Memory B cell (primary cell): ENCODE measurements around the gene KIAA1191.

Experiments
- ATAC-seq: fragments of 150-1000 bp; cut with Tn5 transposase; 2 replicates; pipeline ENCODE4 v1.10.0; 2021; ENCODE audit warnings: low read depth, mild to moderate bottlenecking, moderate library complexity
- DNase-seq, 2 donors: peaks; one replicate each; pipeline ENCODE4 v3.0.0; 2022; ENCODE audit warnings: low spot score in 2 of 2
- H3K27ac Mint-ChIP-seq: one replicate; pipeline ENCODE4 v1.8.0; 2022; ENCODE audit warnings: mild to moderate bottlenecking, moderate library complexity, mixed read lengths
- H3K27me3 Mint-ChIP-seq: one replicate; pipeline ENCODE4 v1.8.0; 2022; ENCODE audit warnings: mixed read lengths
- H3K36me3 Mint-ChIP-seq: one replicate; pipeline ENCODE4 v1.8.0; 2022; ENCODE audit warnings: mild to moderate bottlenecking, mixed read lengths
- H3K4me1 Mint-ChIP-seq: one replicate; pipeline ENCODE4 v1.8.0; 2022; ENCODE audit warnings: mixed read lengths
- H3K4me3 Mint-ChIP-seq: one replicate; pipeline ENCODE4 v1.8.0; 2022; ENCODE audit warnings: mild to moderate bottlenecking, moderate library complexity, mixed read lengths
- H3K9me3 Mint-ChIP-seq: one replicate; pipeline ENCODE4 v1.8.0; 2022; ENCODE audit warnings: mixed read lengths

The KIAA1191 gene

DNA sequence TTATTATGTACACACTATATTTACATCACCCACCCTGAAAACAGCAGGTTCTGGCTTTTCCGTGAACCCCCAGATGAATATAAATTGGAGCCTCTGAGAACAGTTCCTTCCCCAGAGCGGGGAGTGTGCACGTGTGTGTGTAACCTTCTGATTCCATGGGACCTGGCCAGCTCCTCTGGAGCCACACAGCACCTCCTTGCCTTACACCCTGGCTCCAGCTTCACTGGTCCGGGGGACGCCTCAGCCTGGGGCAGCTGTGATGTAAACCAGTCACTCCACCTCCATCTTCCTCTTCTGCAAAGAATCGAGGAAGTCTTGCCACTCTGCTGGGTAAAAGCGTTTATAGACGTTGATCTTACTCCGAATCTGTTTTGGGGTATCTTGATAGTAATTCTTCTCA, 22.4 kb upstream of the KIAA1191 start:
- no peaks in the 10 kb centered on the region for H3K27me3 Mint-ChIP-seq
- DNase-seq (no peak), ATAC-seq (no peak)
- H3K27ac Mint-ChIP-seq = no peak overlapping the region
- H3K4me3 Mint-ChIP-seq = no peak overlapping the region
- peaks cover 17% of the 10 kb centered on the region for H3K4me1 Mint-ChIP-seq
- peaks cover 10% of the 10 kb centered on the region for H3K36me3 Mint-ChIP-seq
- H3K9me3 Mint-ChIP-seq = no peaks in the 10 kb centered on the region

GRCh38 chr5:176383248-176383905, 21.8 kb upstream of the KIAA1191 start:
- peaks cover 17% of the 10 kb centered on the region for H3K4me1 Mint-ChIP-seq
- H3K4me3 Mint-ChIP-seq = no peak overlapping the region
- ATAC-seq (no peak), DNase-seq (no peak)
- no peaks in the 10 kb centered on the region for H3K9me3 Mint-ChIP-seq
- no peak overlapping the region for H3K27ac Mint-ChIP-seq
- H3K36me3 Mint-ChIP-seq = peaks cover 10% of the 10 kb centered on the region
- H3K27me3 Mint-ChIP-seq = no peaks in the 10 kb centered on the region

DNA sequence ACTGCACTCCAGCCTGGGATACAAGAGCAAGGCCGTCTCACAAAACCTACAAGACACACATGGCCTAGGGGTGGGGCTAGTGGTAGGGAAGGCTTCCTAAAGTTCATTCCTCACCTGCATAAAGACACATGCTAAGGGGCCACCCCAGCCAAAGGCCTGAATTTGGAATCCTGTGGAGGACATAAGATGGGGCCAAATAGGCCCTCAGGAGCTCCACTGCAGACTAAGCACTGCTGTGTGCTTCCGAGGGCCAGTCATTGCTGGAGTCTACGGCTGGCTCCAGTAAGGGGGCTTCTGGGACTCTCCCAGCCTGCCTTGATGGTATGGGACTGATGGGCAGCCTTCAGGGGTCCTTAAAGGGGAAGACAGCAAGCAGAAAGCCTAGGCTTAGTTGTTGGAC, 21.2 kb upstream of the KIAA1191 start:
- H3K27ac Mint-ChIP-seq = no peak overlapping the region
- H3K4me1 Mint-ChIP-seq = peaks cover 14% of the 10 kb centered on the region
- H3K4me3 Mint-ChIP-seq = no peak overlapping the region
- ATAC-seq = no peak
- no peak for DNase-seq
- peaks cover 10% of the 10 kb centered on the region for H3K36me3 Mint-ChIP-seq
- no peaks in the 10 kb centered on the region for H3K27me3 Mint-ChIP-seq
- no peaks in the 10 kb centered on the region for H3K9me3 Mint-ChIP-seq

DNA sequence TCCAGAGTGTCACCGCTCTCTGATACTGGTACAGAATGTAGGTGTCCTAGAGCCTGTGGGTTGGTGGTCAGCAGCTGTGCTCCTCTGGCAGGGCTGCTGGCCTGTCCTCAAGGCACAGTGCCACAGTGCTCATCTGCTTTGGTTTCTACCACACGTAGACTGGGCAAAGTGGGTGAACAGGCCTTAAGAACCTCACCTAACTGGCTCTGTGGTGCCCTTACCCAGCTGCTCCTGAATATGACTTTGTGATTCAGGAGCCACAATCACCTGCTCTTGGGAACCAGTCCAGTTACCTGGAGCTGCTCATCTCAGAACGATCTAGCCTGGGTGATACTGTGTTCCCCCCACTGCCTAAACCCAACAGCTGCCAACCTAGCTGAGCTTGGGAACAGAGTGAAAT, 20.4 kb upstream of the KIAA1191 start:
- peaks cover 10% of the 10 kb centered on the region for H3K36me3 Mint-ChIP-seq
- H3K27me3 Mint-ChIP-seq = no peaks in the 10 kb centered on the region
- peaks cover 10% of the 10 kb centered on the region for H3K4me1 Mint-ChIP-seq
- ATAC-seq = no peak
- H3K9me3 Mint-ChIP-seq = no peaks in the 10 kb centered on the region
- H3K27ac Mint-ChIP-seq = no peak overlapping the region
- DNase-seq = no peak
- no peak overlapping the region for H3K4me3 Mint-ChIP-seq

DNA sequence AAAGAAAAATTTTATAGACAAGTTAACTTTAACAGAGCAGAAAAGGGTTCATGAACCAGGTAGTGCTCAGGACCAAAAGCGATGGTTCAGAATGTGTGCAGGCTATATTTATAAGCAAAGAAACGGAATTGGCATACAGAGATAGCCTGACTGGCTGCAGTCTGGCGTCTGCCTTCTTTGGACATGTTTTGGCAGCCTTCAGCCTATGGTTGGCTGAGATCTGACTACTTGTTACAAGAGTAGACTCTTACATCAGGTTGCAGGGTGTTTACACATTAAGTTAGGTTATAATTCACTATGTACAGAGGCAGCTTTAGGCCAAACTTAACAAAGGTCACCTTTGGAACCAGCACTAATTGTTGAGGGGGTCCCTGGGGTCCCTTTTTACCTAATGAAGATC, 19.9 kb upstream of the KIAA1191 start:
- DNase-seq (no peak), ATAC-seq (no peak)
- Mint-ChIP-seq H3K9me3 (no peaks in the 10 kb centered on the region), H3K36me3 (peaks cover 10% of the 10 kb centered on the region), H3K27me3 (no peaks in the 10 kb centered on the region), H3K4me3 (no peak overlapping the region), H3K27ac (no peak overlapping the region), H3K4me1 (peaks cover 6% of the 10 kb centered on the region)

- Mint-ChIP-seq H3K36me3 (peaks cover 6% of the 10 kb centered on the region), H3K4me3 (no peak overlapping the region), H3K4me1 (peaks cover 4% of the 10 kb centered on the region), H3K9me3 (no peaks in the 10 kb centered on the region), H3K27me3 (no peaks in the 10 kb centered on the region), H3K27ac (peak overlapping the region; percentile 74)
- ATAC-seq (peak; percentile 79), DNase-seq (no peak)
Measured at GRCh38 chr5:176379881-176380280, 18.3 kb upstream of the KIAA1191 start.

- Mint-ChIP-seq H3K4me3 (no peak overlapping the region), H3K36me3 (peaks cover 3% of the 10 kb centered on the region), H3K4me1 (peaks cover 4% of the 10 kb centered on the region), H3K27me3 (no peaks in the 10 kb centered on the region), H3K9me3 (no peaks in the 10 kb centered on the region), H3K27ac (no peak overlapping the region)
- DNase-seq (no peak), ATAC-seq (peak; percentile 98)
Measured at GRCh38 chr5:176373100-176373818, 11.7 kb upstream of the KIAA1191 start.

DNA sequence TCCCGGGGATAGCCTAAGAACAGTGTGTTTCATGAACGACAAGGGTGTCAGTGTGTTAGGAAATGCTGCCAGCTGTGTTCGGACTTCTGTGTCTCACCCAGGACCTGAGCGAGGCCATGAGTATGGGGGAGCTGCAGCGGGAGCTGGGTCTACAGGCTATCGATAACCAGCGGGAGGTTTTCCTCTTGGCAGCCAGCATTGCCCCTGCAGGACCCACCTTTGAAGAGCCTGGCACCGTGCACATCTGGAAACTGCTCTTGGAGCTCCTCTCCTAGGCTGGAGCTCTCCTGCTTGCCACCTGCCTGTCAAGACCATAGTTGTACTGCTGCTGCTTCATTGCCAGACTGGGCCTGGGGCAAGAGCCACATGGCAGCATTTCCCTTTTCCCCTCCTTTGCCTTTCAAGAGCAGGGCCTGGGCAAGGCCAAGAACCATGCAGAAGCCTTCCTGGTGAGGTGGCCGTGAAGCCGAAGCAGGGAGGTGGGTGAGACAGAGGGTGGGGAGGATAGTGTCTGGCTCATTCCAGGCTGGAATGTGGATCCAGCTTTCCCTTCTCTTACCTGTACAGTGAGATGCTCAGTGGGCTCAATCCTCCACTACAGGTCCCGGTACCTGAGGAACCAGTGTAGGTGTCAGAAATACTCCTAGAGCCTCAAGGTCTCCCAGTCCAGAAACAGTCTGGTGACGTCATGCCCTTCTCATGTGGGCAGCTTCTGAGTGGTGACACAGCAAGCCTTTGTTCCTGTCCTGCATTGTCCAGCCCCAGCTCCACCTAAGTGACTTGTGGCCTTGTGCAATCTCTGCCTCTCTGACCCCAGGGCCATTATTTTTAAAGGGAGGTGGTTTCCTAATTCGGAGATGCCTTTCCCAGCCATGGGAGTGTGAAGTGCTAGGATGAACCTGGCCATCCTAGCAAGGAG, 10.3 kb upstream of the KIAA1191 start:
- H3K36me3 Mint-ChIP-seq = peaks cover 10% of the 10 kb centered on the region
- H3K9me3 Mint-ChIP-seq = no peaks in the 10 kb centered on the region
- no peak overlapping the region for H3K27ac Mint-ChIP-seq
- H3K4me1 Mint-ChIP-seq = peaks cover 7% of the 10 kb centered on the region
- DNase-seq (no peak), ATAC-seq (no peak)
- no peak overlapping the region for H3K4me3 Mint-ChIP-seq
- no peaks in the 10 kb centered on the region for H3K27me3 Mint-ChIP-seq

DNA sequence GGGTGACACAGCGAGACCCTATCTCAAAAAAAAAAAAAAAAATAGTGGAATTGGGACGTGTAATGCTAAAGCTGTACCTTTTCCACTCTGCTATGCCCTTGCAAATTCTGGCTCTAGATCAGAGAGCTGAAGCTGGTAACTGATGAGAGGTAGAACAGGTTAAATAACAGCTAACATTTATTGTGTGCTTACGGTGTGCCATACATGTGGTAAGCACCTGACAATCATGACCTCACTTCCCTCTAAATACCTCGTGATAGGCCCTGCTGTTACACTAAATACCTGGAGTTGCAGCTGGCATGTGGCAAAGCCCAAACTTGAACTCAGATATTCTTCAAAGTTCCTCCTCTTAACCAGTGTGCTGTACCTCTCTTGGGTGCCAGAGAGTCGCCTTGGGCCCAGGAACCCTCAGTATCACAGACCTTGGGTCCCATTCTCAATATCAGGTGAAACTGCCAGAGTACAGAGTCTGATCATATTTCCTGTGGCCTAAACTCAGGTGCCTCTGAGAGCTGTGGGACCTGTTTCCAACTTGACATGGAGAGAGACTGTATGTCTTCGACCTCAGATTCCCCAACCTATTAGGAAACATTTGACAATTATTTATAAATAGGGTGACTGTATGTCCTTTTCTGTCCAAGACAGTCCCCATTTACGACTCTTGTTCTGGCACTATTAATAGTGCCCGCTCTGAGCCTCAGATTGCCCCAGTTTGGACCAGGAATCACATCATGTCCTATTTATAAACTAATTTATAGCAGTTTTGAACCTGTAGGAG, 8.6 kb upstream of the KIAA1191 start:
- ATAC-seq = no peak
- no peak overlapping the region for H3K4me3 Mint-ChIP-seq

DNA sequence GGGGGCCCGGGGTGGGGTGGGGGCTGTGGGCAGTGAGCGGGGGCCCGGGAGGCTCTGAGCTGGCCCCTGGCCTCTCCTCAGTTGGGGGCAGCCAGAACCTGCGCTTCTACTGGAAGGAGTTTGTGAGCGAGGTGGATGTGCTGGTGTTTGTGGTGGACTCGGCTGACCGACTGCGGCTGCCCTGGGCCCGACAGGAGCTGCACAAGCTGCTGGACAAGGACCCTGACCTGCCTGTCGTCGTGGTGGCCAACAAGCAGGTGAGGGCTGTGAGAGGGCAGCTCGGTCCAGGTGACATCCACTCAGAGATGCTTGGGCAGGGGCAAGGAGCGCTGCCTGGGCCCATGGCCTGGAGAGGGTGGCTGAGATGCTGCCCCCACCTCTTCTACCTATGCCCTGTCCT, 7.2 kb upstream of the KIAA1191 start:
- no peaks in the 10 kb centered on the region for H3K9me3 Mint-ChIP-seq
- no peak overlapping the region for H3K4me3 Mint-ChIP-seq
- no peaks in the 10 kb centered on the region for H3K27me3 Mint-ChIP-seq
- ATAC-seq (no peak), DNase-seq (no peak)
- H3K27ac Mint-ChIP-seq = no peak overlapping the region
- peaks cover 9% of the 10 kb centered on the region for H3K36me3 Mint-ChIP-seq
- peaks cover 9% of the 10 kb centered on the region for H3K4me1 Mint-ChIP-seq

More for the DNA sequence above, 8.6 kb upstream of the KIAA1191 start:
- H3K9me3 Mint-ChIP-seq = no peaks in the 10 kb centered on the region
- no peak for DNase-seq
- H3K36me3 Mint-ChIP-seq = peaks cover 9% of the 10 kb centered on the region
- no peaks in the 10 kb centered on the region for H3K27me3 Mint-ChIP-seq
- H3K4me1 Mint-ChIP-seq = peaks cover 9% of the 10 kb centered on the region
- H3K27ac Mint-ChIP-seq = no peak overlapping the region

GRCh38 chr5:176366232-176366894, 4.8 kb upstream of the KIAA1191 start:
- ATAC-seq (no peak), DNase-seq (no peak)
- Mint-ChIP-seq H3K36me3 (peaks cover 9% of the 10 kb centered on the region), H3K9me3 (no peaks in the 10 kb centered on the region), H3K27me3 (no peaks in the 10 kb centered on the region), H3K27ac (no peak overlapping the region), H3K4me3 (peak overlapping the region; percentile 79), H3K4me1 (peaks cover 9% of the 10 kb centered on the region)

DNA sequence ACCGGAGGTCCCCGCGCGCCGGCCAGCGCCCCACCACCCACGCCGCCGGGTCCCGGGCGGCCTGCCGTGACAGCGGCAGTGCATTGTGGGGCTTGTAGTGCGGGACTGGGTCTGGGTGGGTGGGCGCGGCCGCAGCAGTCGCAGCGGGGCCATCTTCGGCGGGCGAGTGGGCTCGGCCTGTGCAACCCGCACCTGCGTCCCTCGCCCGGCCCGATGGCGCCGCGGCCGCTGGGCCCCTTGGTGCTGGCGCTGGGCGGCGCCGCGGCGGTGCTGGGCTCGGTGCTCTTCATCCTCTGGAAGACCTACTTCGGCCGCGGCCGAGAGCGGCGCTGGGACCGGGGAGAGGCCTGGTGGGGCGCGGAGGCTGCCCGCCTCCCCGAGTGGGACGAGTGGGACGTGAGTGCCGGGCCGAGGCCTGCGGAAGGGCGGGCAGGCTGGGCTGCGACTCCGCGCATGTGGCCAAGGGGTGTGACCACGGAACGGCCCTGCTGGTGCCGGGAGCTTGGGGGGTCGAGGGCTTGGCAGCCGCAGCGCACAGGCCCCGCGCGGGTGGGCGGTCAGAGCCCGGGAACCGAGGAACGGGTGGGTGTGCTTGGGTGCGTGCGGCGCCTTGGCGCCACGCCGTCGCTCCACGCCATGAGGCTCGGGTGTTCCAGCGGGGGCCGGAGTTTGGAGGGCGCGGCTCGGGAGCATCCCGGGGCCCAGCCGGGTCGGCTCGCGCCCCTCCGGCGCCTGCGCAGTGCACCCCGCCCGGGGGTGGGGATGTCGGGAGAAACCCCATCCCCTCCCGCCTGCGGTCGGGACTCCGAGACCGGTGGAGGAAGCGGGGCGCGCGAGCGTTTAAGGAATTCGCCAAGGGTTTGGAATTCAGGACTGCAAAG, 4.0 kb upstream of the KIAA1191 start, which contains the start of gene ARL10:
ARL10 (plus strand) TSS at position 137 of the 881 bp plus-strand sequence; CDS start at position 214, 77 bp downstream.
- ATAC-seq = peak; percentile 17
- Mint-ChIP-seq H3K27ac (no peak within 1 kb of the TSS), H3K9me3 (no peaks in the 10 kb centered on the region), H3K4me1 (peaks cover 12% of the 10 kb centered on the region), H3K4me3 (peak within 1 kb of the TSS; percentile 79), H3K36me3 (peaks cover 7% of the 10 kb centered on the region), H3K27me3 (no peaks in the 10 kb centered on the region)
- DNase-seq = peak in 1 of 2 donors; percentile 53
